GM12864 (cell line): Measurements from ENCODE around the gene NCSTN.
A peak's percentile ranks its signal among the peaks of the same experiment; 100 is the strongest.
"Not testable (repeated sequence)": the region's sequence is repeated elsewhere in the genome, so short reads cannot be mapped to it uniquely, and the experiment has no call there.

ENCODE experiments used
- DNase-seq: peaks from one replicate; pipeline ENCODE4 v3.0.0-alpha.2; 2011; ENCODE audit warnings: low read depth
- H3K4me3 ChIP-seq: 2 replicates; pipeline ENCODE4 v1.5.1; 2011; ENCODE audit warnings: mild to moderate bottlenecking, low read depth, low read length, control low read depth
- TF ChIP-seq, protein P1 (sequence below): IDR thresholded peaks from 2 replicates; pipeline ENCODE4 v1.5.1; 2011; ENCODE audit warnings: low read depth, mild to moderate bottlenecking, moderate library complexity, low read length, control low read depth, inconsistent platforms; ENCODE audit errors: missing control alignments

NCSTN gene

DNA sequence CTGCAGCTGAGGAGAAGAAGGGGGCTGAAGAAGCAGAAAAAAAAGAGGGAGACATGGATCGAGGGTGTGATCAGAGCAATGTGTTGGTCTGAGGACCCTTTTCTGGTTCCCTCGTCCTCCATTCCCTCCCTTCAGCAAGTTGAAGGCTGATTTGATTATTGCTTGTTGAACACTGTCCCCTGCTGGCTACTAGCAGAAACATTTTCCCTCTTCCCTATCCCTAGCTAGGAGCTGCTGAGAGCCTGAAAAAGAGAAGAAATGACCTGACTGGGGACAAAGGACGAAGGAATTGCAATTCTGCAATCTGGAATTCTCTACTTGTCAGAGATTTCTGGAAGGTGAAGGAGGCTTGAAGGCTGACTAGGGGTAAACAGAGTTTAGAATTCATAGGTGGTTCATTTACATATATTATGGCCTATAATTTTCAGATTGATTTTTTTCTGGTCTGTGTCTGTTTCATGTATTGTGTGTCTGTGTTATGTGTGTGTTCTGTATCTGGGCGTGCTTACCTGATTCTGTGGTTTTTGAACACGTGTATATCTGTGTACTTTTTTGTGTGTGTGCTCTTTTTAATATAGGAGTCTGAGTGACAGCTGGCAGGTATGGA lies 33.4 kb downstream of the NCSTN start:
- TF ChIP-seq, protein P1, sequence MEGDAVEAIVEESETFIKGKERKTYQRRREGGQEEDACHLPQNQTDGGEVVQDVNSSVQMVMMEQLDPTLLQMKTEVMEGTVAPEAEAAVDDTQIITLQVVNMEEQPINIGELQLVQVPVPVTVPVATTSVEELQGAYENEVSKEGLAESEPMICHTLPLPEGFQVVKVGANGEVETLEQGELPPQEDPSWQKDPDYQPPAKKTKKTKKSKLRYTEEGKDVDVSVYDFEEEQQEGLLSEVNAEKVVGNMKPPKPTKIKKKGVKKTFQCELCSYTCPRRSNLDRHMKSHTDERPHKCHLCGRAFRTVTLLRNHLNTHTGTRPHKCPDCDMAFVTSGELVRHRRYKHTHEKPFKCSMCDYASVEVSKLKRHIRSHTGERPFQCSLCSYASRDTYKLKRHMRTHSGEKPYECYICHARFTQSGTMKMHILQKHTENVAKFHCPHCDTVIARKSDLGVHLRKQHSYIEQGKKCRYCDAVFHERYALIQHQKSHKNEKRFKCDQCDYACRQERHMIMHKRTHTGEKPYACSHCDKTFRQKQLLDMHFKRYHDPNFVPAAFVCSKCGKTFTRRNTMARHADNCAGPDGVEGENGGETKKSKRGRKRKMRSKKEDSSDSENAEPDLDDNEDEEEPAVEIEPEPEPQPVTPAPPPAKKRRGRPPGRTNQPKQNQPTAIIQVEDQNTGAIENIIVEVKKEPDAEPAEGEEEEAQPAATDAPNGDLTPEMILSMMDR: peak; percentile 98
- DNase-seq: peak; percentile 30
- no peak overlapping the region for H3K4me3 ChIP-seq

DNA sequence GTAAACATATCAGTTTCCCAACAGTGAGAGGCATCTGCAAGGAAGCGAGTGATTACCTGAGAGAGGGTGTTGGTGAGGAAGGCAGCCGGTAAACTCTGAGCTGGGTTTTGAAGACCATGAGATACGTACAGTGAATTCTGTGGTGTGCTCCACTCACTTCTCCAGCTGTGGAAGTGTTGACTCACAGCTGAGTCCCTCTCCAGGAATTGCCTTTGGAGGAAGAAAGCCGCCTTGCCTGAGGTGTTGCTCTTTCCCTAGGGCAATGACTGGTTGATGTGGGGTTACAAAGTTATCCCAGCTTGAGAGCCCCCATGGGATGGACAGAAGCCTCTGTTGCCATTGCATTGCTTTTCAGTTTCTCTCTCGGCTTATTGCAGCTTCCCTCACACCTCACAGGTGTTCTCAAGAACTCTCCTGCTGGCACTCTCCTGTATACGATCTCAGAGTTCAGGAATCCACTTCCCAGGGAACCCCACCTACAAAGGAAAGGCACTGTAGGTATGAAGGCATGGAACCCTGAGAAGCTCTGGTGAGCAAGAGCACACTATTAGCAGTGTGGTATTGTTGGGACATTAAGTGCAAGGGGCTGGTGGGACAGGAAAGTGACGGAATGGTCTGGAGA lies 34.5 kb downstream of the NCSTN start:
- H3K4me3 ChIP-seq: no peak overlapping the region
- TF ChIP-seq, protein P1: no peak
- no peak for DNase-seq

DNA sequence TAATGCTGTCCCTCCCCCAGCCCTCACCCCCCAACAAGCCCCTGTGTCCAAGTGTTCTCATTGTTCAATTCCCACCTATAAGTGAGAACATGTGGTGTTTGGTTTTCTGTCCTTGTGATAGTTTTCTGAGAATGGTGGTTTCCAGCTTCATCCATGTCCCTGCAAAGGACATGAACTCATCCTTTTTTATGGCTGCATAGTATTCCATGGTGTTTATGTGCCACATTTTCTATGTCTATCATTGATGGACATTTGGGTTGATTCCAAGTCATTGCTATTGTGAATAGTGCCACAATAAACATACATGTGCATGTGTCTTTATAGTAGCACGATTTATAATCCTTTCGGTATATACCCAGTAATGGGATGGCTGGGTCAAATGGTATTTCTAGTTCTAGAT lies 41.6 kb downstream of the NCSTN start:
- not testable (repeated sequence) for DNase-seq, H3K4me3 ChIP-seq

DNA sequence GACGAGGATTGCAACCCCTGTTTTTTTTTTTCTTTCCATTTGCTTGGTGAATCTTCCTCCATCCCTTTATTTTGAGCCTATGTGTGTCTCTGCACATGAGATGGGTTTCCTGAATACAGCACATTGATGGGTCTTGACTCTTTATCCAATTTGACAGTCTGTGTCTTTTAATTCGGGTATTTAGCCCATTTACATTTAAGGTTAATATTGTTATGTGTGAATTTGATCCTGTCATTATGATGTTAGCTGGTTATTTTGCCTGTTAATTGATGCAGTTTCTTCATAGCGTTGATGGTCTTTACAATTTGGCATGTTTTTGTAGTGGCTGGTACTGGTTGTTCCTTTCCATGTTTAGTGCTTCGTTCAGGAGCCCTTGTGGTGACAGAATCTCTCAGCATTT lies 45.2 kb downstream of the NCSTN start:
- H3K4me3 ChIP-seq, DNase-seq: not testable (repeated sequence)

DNA sequence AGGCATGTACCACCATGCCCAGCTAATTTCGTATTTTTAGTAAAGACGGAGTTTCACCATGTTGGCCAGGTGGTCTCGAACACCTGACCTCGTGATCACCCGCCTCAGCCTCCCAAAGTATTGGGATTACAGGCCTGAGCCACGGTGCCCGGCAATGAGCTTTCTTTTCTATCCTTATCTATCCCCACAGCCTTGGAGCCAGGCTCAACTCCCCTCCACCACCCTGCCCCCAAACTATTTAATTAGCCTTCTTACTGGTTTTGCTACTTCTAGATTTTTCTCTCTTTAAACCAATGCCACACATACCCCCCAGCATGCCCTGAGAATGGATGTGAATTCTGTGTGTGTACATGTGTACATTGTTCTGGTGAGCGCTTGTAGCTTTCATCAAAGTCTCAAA lies 51.5 kb downstream of the NCSTN start:
- no peak overlapping the region for H3K4me3 ChIP-seq
- DNase-seq: no peak
- TF ChIP-seq, protein P1: no peak

DNA sequence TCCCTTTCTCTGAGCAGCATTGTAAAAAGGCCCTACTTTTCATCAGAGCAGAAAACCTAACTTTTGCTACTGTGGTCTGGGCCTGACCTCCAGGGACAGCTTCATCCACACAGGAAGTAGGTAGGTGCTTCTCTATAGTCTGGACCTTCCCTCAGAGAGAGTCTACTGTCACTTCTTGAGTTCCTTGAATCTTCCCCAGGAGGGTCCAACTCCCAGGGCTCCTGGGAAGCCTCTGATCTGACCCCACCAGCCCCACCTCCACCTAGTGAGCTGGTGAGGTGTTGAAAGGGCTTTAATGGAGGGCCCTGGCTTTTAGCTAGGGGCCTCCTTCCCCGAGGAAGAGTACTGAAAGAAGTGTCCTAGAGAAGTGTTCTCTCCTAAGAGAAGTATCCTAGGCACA lies 54.5 kb downstream of the NCSTN start:
- TF ChIP-seq, protein P1: no peak
- no peak for DNase-seq

DNA sequence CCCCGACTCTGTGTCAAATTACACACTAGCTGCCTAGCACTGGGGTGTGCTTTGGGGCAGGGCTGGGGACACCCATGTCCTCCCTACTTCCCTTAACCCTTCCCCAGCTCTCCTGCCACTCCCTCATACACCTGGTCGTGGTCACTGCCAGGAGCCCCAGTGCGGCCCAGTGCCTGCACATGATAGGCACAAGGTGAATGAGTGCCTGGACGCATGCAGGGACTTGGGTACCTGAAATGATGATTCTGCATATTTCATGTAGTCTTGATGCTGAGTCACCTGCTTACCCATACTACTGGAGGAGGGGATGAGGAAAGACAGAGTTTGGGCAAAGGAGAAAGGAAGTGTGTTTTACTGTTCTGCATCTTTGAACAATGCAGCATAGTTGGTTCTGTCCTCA lies 55.6 kb downstream of the NCSTN start:
- DNase-seq: no peak
- H3K4me3 ChIP-seq: no peak overlapping the region
- TF ChIP-seq, protein P1: no peak

More for the DNA sequence above, 54.5 kb downstream of the NCSTN start:
- H3K4me3 ChIP-seq: no peak overlapping the region

DNA sequence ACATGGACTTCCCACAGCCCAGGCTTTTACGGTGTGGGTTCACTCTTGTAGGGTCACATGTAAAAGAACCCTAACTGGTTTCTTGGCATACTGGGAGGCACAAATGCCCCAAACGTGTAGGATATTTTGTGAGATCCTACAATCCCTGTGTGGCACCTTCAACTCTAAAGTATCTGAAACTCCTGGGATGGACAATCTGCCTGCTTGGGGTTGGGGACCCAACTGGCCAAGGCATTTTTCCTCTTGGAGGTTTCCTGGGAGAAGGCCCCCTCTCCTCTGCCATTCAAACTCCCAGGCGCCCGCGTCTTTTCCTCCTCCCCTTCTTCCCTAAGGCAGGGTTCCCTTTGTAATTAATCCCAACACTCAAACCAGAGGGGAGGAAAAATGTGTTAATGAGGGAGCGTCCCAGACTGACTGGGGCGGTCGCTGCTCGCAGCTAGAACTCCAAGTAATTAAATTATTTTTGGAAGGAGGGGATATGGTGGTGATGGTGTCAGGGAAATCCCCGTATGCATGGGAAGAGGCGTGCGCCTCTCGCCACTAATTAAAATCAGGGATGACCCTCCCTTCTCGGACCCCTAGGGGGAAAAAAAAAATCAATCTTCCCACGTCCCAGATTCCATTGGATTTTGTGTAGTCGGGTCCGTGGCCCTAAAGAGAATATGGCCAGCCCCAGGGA lies 56.5 kb downstream of the NCSTN start:
- H3K4me3 ChIP-seq: no peak overlapping the region
- no peak for DNase-seq

More for the DNA sequence above, 56.5 kb downstream of the NCSTN start:
- TF ChIP-seq, protein P1: no peak
